Measurements from ENCODE around the gene MEF2A.

The MEF2A gene

GRCh38 chr15:99582508-99582960 is 16.8 kb downstream of the MEF2A start:
- H3K4me1 Mint-ChIP-seq: peaks cover 49% of the 10 kb centered on the region
- H3K27me3 Mint-ChIP-seq: no peaks in the 10 kb centered on the region
- H3K27ac Mint-ChIP-seq: no peak overlapping the region
- H3K36me3 Mint-ChIP-seq: peaks cover 21% of the 10 kb centered on the region
- H3K4me3 Mint-ChIP-seq: no peak overlapping the region
- H3K9me3 Mint-ChIP-seq: no peaks in the 10 kb centered on the region

- Mint-ChIP-seq H3K27ac (no peak overlapping the region), H3K36me3 (peaks cover 33% of the 10 kb centered on the region), H3K4me3 (no peak overlapping the region), H3K4me1 (peaks cover 43% of the 10 kb centered on the region), H3K27me3 (no peaks in the 10 kb centered on the region), H3K9me3 (no peaks in the 10 kb centered on the region)
These were observed 18.4 kb downstream of the MEF2A start for GRCh38 chr15:99584081-99584600.

- Mint-ChIP-seq H3K27ac (no peak overlapping the region), H3K4me3 (no peak overlapping the region), H3K9me3 (no peaks in the 10 kb centered on the region), H3K36me3 (peaks cover 38% of the 10 kb centered on the region), H3K4me1 (peaks cover 43% of the 10 kb centered on the region), H3K27me3 (no peaks in the 10 kb centered on the region)
These were observed 20.3 kb downstream of the MEF2A start for GRCh38 chr15:99586121-99586520.

- Mint-ChIP-seq H3K4me1 (peaks cover 57% of the 10 kb centered on the region), H3K9me3 (peaks cover 4% of the 10 kb centered on the region), H3K27ac (no peak overlapping the region), H3K36me3 (peaks cover 39% of the 10 kb centered on the region), H3K4me3 (no peak overlapping the region), H3K27me3 (no peaks in the 10 kb centered on the region)
These were observed 24.0 kb downstream of the MEF2A start for GRCh38 chr15:99589801-99590200.

- H3K27ac Mint-ChIP-seq: peak overlapping the region; percentile 20
- H3K36me3 Mint-ChIP-seq: peaks cover 44% of the 10 kb centered on the region
- H3K4me3 Mint-ChIP-seq: no peak overlapping the region
- H3K27me3 Mint-ChIP-seq: no peaks in the 10 kb centered on the region
- peaks cover 4% of the 10 kb centered on the region for H3K9me3 Mint-ChIP-seq
- H3K4me1 Mint-ChIP-seq: peaks cover 65% of the 10 kb centered on the region
These were observed 25.3 kb downstream of the MEF2A start for GRCh38 chr15:99590913-99591646.

GRCh38 chr15:99592145-99592791 is 26.5 kb downstream of the MEF2A start:
- peaks cover 39% of the 10 kb centered on the region for H3K36me3 Mint-ChIP-seq
- H3K9me3 Mint-ChIP-seq: peaks cover 4% of the 10 kb centered on the region
- no peak overlapping the region for H3K4me3 Mint-ChIP-seq
- no peaks in the 10 kb centered on the region for H3K27me3 Mint-ChIP-seq
- H3K27ac Mint-ChIP-seq: no peak overlapping the region
- H3K4me1 Mint-ChIP-seq: peaks cover 65% of the 10 kb centered on the region

- H3K27ac Mint-ChIP-seq: no peak overlapping the region
- no peak overlapping the region for H3K4me3 Mint-ChIP-seq
- peaks cover 59% of the 10 kb centered on the region for H3K4me1 Mint-ChIP-seq
These were observed 27.3 kb downstream of the MEF2A start for GRCh38 chr15:99593070-99593469.

GRCh38 chr15:99594916-99595315 is 29.1 kb downstream of the MEF2A start:
- Mint-ChIP-seq H3K9me3 (peaks cover 15% of the 10 kb centered on the region), H3K27ac (no peak overlapping the region), H3K27me3 (no peaks in the 10 kb centered on the region), H3K4me3 (no peak overlapping the region), H3K36me3 (peaks cover 42% of the 10 kb centered on the region), H3K4me1 (peaks cover 53% of the 10 kb centered on the region)

More at GRCh38 chr15:99593070-99593469, 27.3 kb downstream of the MEF2A start:
- Mint-ChIP-seq H3K36me3 (peaks cover 39% of the 10 kb centered on the region), H3K9me3 (peaks cover 8% of the 10 kb centered on the region), H3K27me3 (no peaks in the 10 kb centered on the region)

- Mint-ChIP-seq H3K4me3 (no peak overlapping the region), H3K27me3 (no peaks in the 10 kb centered on the region), H3K27ac (no peak overlapping the region), H3K9me3 (peaks cover 17% of the 10 kb centered on the region), H3K36me3 (peaks cover 50% of the 10 kb centered on the region), H3K4me1 (peaks cover 39% of the 10 kb centered on the region)
These were observed 32.5 kb downstream of the MEF2A start for GRCh38 chr15:99598296-99598695.

GRCh38 chr15:99603828-99604227 is 38.0 kb downstream of the MEF2A start:
- H3K4me1 Mint-ChIP-seq: peaks cover 70% of the 10 kb centered on the region
- H3K4me3 Mint-ChIP-seq: no peak overlapping the region
- no peak overlapping the region for H3K27ac Mint-ChIP-seq
- H3K27me3 Mint-ChIP-seq: no peaks in the 10 kb centered on the region
- H3K9me3 Mint-ChIP-seq: peaks cover 6% of the 10 kb centered on the region
- H3K36me3 Mint-ChIP-seq: peaks cover 33% of the 10 kb centered on the region

GRCh38 chr15:99604865-99605264 is 39.1 kb downstream of the MEF2A start:
- Mint-ChIP-seq H3K36me3 (peaks cover 27% of the 10 kb centered on the region), H3K4me3 (no peak overlapping the region), H3K27me3 (no peaks in the 10 kb centered on the region), H3K9me3 (peaks cover 6% of the 10 kb centered on the region), H3K4me1 (peaks cover 74% of the 10 kb centered on the region), H3K27ac (peak overlapping the region; percentile 21)

GRCh38 chr15:99605490-99605931 is 39.7 kb downstream of the MEF2A start:
- H3K27me3 Mint-ChIP-seq: no peaks in the 10 kb centered on the region
- H3K9me3 Mint-ChIP-seq: peaks cover 6% of the 10 kb centered on the region
- peaks cover 75% of the 10 kb centered on the region for H3K4me1 Mint-ChIP-seq
- peak overlapping the region; percentile 0 for H3K4me3 Mint-ChIP-seq
- peak overlapping the region; percentile 67 for H3K27ac Mint-ChIP-seq
- H3K36me3 Mint-ChIP-seq: peaks cover 20% of the 10 kb centered on the region

- no peaks in the 10 kb centered on the region for H3K27me3 Mint-ChIP-seq
- peak overlapping the region; percentile 0 for H3K4me3 Mint-ChIP-seq
- H3K36me3 Mint-ChIP-seq: peaks cover 19% of the 10 kb centered on the region
- peak overlapping the region; percentile 67 for H3K27ac Mint-ChIP-seq
- H3K4me1 Mint-ChIP-seq: peaks cover 80% of the 10 kb centered on the region
- peaks cover 6% of the 10 kb centered on the region for H3K9me3 Mint-ChIP-seq
These were observed 40.2 kb downstream of the MEF2A start for GRCh38 chr15:99605990-99606389.

- Mint-ChIP-seq H3K4me1 (peaks cover 81% of the 10 kb centered on the region), H3K9me3 (peaks cover 3% of the 10 kb centered on the region), H3K4me3 (peak overlapping the region; percentile 16), H3K27me3 (no peaks in the 10 kb centered on the region), H3K27ac (peak overlapping the region; percentile 67), H3K36me3 (peaks cover 15% of the 10 kb centered on the region)
These were observed 40.9 kb downstream of the MEF2A start for GRCh38 chr15:99606646-99607045.

- Mint-ChIP-seq H3K27me3 (no peaks in the 10 kb centered on the region), H3K27ac (no peak overlapping the region), H3K4me3 (no peak overlapping the region), H3K4me1 (peaks cover 79% of the 10 kb centered on the region), H3K9me3 (no peaks in the 10 kb centered on the region), H3K36me3 (peaks cover 4% of the 10 kb centered on the region)
These were observed 47.7 kb downstream of the MEF2A start for GRCh38 chr15:99613481-99613880.
